HepG2 (cell line): ENCODE measurements around the gene KIF26B. TPM values are rescaled to one million over a fixed set of nuclear protein-coding genes. Genes with fewer than 3 reads are reported as not detected.

Experiments
- ATAC-seq: fragments of 200-7000 bp; cut with Tn5 transposase; 3 replicates; pipeline ENCODE4 v1.9.1; 2020; ENCODE audit warnings: mild to moderate bottlenecking, moderate library complexity
- BruUV-seq: library from RNA; stranded (reverse); fragments of 400-500 nt; replicated peaks from 2 replicates; lab custom pipeline; 2021; lab: Mats Ljungman, UMichigan
- CTCF ChIA-PET: fragments of 300-600 bp; formaldehyde crosslinking; extraction: SDS; loops from one replicate; lab custom pipeline; 2021; ENCODE audit warnings: low total read pairs, inconsistent platforms, low intra/inter-chr PET ratio; lab: Yijun Ruan, JAX
- POLR2A ChIA-PET: fragments of 350-600 bp; sonication (Branson Sonifier 250); formaldehyde crosslinking; loops from one replicate; lab custom pipeline; 2020; ENCODE audit warnings: antibody characterized with exemption, inconsistent platforms; lab: Yijun Ruan, JAX
- DNase-seq: peaks from one replicate; pipeline ENCODE4 v3.0.0-alpha.2; 2015; ENCODE audit warnings: low spot score
- FAIRE-seq: peaks from 3 replicates; lab custom pipeline; 2011; peaks lifted over from hg19 to GRCh38; lab: Jason Lieb, UNC
- H2AFZ ChIP-seq: one replicate; pipeline ENCODE4 v1.6.1; 2011; ENCODE audit warnings: low read length, inconsistent platforms
- H3K27ac ChIP-seq: fragments of 300-600 bp; 3 replicates; pipeline ENCODE4 v1.8.0; 2011; ENCODE audit warnings: mixed run types, mild to moderate bottlenecking, mixed read lengths, low read length, inconsistent platforms; ENCODE audit not compliant: insufficient read depth; ENCODE audit errors: extremely low read length
- H3K27me3 ChIP-seq, 2 experiments: fragments of 200-600 bp in 1 of 2; 2 replicates in 1 of 2; 3 replicates in 1 of 2; pipeline versions ENCODE4 v1.6.0 to v1.8.0; 2011; ENCODE audit warnings: low read length in 2 of 2, mild to moderate bottlenecking in 2 of 2, moderate library complexity in 2 of 2, inconsistent platforms in 1 of 2; ENCODE audit not compliant: insufficient read depth in 2 of 2, control insufficient read depth in 1 of 2
- H3K36me3 ChIP-seq, 2 experiments: fragments of 200-600 bp in 1 of 2; replicated peaks in 1 of 2; 2 replicates in 1 of 2; 3 replicates in 1 of 2; pipeline versions ENCODE4 v1.5.1 to v1.8.0; 2011; ENCODE audit warnings: low read length in 2 of 2, inconsistent platforms in 1 of 2; ENCODE audit not compliant: insufficient read depth in 2 of 2, control insufficient read depth in 1 of 2
- H3K4me1 ChIP-seq: 2 replicates; pipeline ENCODE4 v1.5.1; 2012; ENCODE audit warnings: low read length, inconsistent platforms; ENCODE audit not compliant: insufficient read depth
- H3K4me2 ChIP-seq: 2 replicates; pipeline ENCODE4 v1.6.0; 2011; ENCODE audit warnings: low read depth, low read length, inconsistent platforms
- H3K4me3 ChIP-seq, 3 experiments: fragments of 200-600 bp in 1 of 3; sonication (generic), shearing (Covaris generic) in 1 of 3; replicated peaks in 1 of 3; 2 replicates each; pipeline ENCODE4 v1.5.1; 2011 to 2016; ENCODE audit warnings: low read length in 3 of 3, inconsistent platforms in 2 of 3, low read depth in 2 of 3, mild to moderate bottlenecking in 2 of 3, control low read depth in 1 of 3, mixed read lengths in 1 of 3; ENCODE audit not compliant: insufficient read depth in 1 of 3
- H3K79me2 ChIP-seq: one replicate; pipeline ENCODE4 v1.6.1; 2011; ENCODE audit warnings: low read length, inconsistent platforms; ENCODE audit not compliant: insufficient read depth
- H3K9ac ChIP-seq: 2 replicates; pipeline ENCODE4 v1.6.0; 2011; ENCODE audit warnings: mild to moderate bottlenecking, low read depth, low read length, inconsistent platforms; ENCODE audit not compliant: insufficient read depth
- H3K9me3 ChIP-seq: 2 replicates; pipeline ENCODE4 v1.5.1; 2012; ENCODE audit warnings: mild to moderate bottlenecking, low read length
- H4K20me1 ChIP-seq: 2 replicates; pipeline ENCODE4 v1.6.0; 2011; ENCODE audit warnings: inconsistent platforms, mild to moderate bottlenecking, low read length, moderate library complexity; ENCODE audit not compliant: insufficient read depth
- CBX5 ChIP-seq: sonication (generic); formaldehyde crosslinking; IDR thresholded peaks from 2 replicates; pipeline ENCODE4 v1.4.0; 2020; ENCODE audit warnings: missing genetic modification reagents, borderline replicate concordance
- ETS1 ChIP-seq: sonication (generic); formaldehyde crosslinking; IDR thresholded peaks from 2 replicates; pipeline ENCODE4 v1.4.0; 2020; ENCODE audit warnings: missing genetic modification reagents
- NKX3-1 ChIP-seq: sonication (generic); formaldehyde crosslinking; IDR thresholded peaks from 2 replicates; pipeline ENCODE4 v1.5.0; 2020; ENCODE audit warnings: missing genetic modification reagents
- RBM39 ChIP-seq: fragments of 200-400 bp; formaldehyde crosslinking; IDR thresholded peaks from one replicate; pipeline ENCODE4 v1.6.1; 2018; ENCODE audit warnings: antibody characterized with exemption, mild to moderate bottlenecking, low read depth, low read length; ENCODE audit not compliant: poor library complexity, severe bottlenecking
- SNAPC2 ChIP-seq: sonication (generic); formaldehyde crosslinking; IDR thresholded peaks from 2 replicates; pipeline ENCODE4 v1.8.1; 2022; ENCODE audit warnings: mild to moderate bottlenecking, missing genetic modification reagents
- ZGPAT ChIP-seq: IDR thresholded peaks from 2 replicates; pipeline ENCODE4 v1.6.1; 2016; ENCODE audit warnings: mild to moderate bottlenecking
- ZIK1 ChIP-seq: sonication (generic); formaldehyde crosslinking; IDR thresholded peaks from 2 replicates; pipeline ENCODE4 v1.5.0; 2020; ENCODE audit warnings: mild to moderate bottlenecking, low read depth, missing genetic modification reagents, borderline replicate concordance
- WGBS: methylation state at CpG from one replicate; pipeline ENCODE4 v1.1.6; 2017; ENCODE audit warnings: low lambda C conversion rate; 5-methylcytosine and 5-hydroxymethylcytosine counted together
- in situ Hi-C: cut with HindIII; loops from 2 replicates; pipeline ENCODE4 v1.10.0; 2017; ENCODE audit warnings: low pct_unique_long_range_greater_than_20kb; ENCODE audit not compliant: extremely low pct_ligation_motif_present
- intact Hi-C: fragments of 100-400 bp; cut with micrococcal nuclease; formaldehyde crosslinking; loops from one replicate; pipeline ENCODE4 v1.10.0; 2022; ENCODE audit not compliant: unreplicated experiment
- polyA plus RNA-seq, 8 experiments: library from polyadenylated mRNA; depleted of rRNA in 3 of 8; stranded (reverse) in 7 of 8; unstranded in 1 of 8; fragments of >200 nt; fragmentation: Illumina TruSeq in 4 of 8; extraction: Trizol in 4 of 8; gene quantifications; 2 replicates each; pipeline versions ENCODE4 v1.2.1 to v1.2.3, GENCODE V29; 2011 to 2016; ENCODE audit warnings: low read depth in 4 of 8, missing spikeins in 1 of 8, mixed read lengths in 1 of 8; ENCODE audit not compliant: insufficient read depth in 1 of 8
- total RNA-seq, 5 experiments: library from RNA; depleted of rRNA; stranded (reverse); fragments of >200 nt; fragmentation: Illumina TruSeq; extraction: Trizol; gene quantifications; 2 replicates each; pipeline ENCODE4 v1.2.3, GENCODE V29; 2016; ENCODE audit warnings: low read depth in 1 of 5

KIF26B gene
- total and polyA plus RNA-seq, 2 of the 13 experiments (the other 11 are each of a cell fraction or from before 2014, with no cell fraction given): 0.08 to 0.09 TPM

DNA sequence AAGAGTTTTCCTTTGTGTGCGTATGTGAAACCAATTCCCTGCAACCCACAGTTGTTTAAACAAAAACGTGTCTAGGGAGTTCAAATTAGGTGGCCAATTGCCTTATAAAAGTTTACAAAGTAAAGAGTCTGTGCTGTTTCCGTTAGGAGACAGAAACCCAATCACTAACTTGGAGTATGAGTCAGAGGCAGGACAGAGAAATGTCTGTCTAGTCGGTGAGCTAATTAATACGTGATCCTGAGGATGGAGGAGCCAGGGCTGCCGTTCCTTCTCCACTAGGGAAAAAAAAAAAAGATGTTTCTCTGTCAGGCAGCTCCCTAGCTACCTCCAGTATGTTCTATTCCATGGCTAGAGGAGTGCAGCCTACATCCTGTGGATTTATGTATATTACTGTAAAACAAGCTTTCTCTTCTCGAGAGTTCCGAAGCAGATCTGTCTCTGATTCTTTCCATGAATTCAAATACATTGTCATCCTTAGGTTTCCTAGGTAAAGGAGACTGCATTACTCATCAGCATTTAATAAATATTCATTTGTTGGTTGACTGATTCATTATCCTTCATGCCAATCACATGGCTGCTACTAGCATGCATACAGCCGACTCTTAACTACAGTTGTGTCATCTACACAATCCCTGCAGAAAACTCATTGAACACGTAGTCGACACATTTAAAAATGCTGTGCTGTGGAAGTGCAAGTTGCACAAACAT, 430.6 kb downstream of the KIF26B start:
- no TSS peak for BruUV-seq
- H3K4me1 ChIP-seq: no peaks in the 10 kb centered on the region
- no peak overlapping the region for H3K27ac ChIP-seq
- H3K79me2 ChIP-seq: no peaks in the 10 kb centered on the region
- no peaks in the 10 kb centered on the region; a peak in 2 of 5 replicates for H3K27me3 ChIP-seq
- WGBS: 35% methylated on average over 11 of the region's 11 CpGs
- H3K9me3 ChIP-seq: no peaks in the 10 kb centered on the region
- no peak for TF ChIP-seq RBM39
- TF ChIP-seq NKX3-1 (CRISPR knock-in tag): no peak
- no peak for TF ChIP-seq CBX5
- TF ChIP-seq ETS1 (CRISPR knock-in tag): no peak
- no peak for TF ChIP-seq SNAPC2 (CRISPR knock-in tag)
- TF ChIP-seq ZGPAT: no peak
- TF ChIP-seq ZIK1 (CRISPR knock-in tag): no peak
- CTCF ChIA-PET: no interaction called here
- ATAC-seq: no peak; the same call in 2 of the 3 replicates
- no peak overlapping the region for H2AFZ ChIP-seq
- no peaks in the 10 kb centered on the region for H3K36me3 ChIP-seq
- no peak for FAIRE-seq
- POLR2A ChIA-PET: no interaction called here
- in situ Hi-C loops (no loop called here), intact Hi-C loops (no loop called here)
- no peak overlapping the region for H3K9ac ChIP-seq
- no peak overlapping the region for H3K4me3 ChIP-seq
- H3K4me2 ChIP-seq: no peak overlapping the region
- DNase-seq: no peak
- no peaks in the 10 kb centered on the region for H4K20me1 ChIP-seq
